ENCODE data around the gene KRT71.
A peak's percentile ranks its signal among the peaks of the same experiment; 100 is the strongest.

KRT71 gene

DNA sequence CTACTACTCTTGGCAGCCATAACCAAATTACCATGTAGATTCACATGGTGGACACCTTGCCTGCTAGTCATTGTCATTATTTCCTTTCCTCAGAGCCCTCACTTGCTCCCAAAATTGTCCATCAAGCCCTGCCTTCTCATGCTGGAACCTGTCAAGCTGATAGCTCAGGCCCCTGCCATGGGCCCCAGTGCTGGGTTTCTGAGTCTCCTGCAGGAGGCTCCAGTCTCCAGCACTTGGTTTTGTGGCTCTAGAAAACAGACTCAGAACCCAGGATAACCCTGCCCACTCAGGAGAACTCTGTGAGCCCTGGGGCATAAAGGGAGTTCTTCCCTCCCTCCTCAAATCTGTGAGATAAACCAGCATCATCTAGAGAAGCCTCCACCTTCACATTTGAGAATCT lies 10.8 kb downstream of the KRT71 start:
- no peak overlapping the region for H3K4me3 ChIP-seq (ENCODE audit: low read depth, low read length)
- DNase-seq (ENCODE audit: low read depth), result no peak

DNA sequence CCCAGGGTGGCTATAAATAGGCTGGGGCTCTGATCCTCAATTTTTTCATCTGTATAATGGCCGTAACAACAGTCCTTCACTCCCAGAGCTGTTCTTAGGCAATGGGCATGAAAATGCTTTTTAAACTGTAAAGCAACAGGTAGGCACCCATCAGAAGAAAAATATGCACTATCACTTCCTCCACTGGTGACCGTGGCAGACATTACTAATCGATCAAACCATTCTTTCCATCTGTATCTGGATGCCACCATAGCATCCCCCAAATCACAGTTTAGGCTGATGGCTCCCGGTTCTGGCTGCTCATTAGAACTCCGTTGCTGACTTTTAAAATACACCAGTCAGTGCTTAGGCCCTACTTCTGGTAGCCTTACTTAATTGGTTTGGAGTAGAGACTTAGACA lies 11.2 kb downstream of the KRT71 start:
- no peak for DNase-seq (ENCODE audit: low read depth)

DNA sequence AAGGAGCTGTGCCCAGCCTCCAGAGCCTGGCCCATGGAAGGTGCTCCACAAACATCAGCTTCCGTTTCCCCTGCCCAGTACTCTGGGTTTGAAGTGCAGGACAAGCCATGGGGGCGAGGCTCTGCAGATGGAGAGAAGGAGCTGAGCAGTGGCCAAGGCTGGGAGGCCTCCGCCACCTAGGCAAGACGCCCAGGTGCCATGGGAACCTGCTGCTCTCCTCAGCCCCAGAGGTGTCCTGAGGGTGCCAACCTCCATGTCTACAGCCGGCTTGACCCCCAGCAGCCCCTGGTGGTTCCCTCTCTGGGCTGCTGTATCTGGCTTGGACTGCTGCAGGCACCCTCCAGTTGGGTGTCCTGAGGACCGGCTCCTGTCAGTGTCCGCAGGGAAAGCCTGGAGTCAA lies 12.4 kb downstream of the KRT71 start:
- no peak for DNase-seq (ENCODE audit: low read depth)
- H3K4me3 ChIP-seq (ENCODE audit: low read depth, low read length), result no peak overlapping the region

More for the DNA sequence above, 11.2 kb downstream of the KRT71 start:
- H3K4me3 ChIP-seq (ENCODE audit: low read depth, low read length), result no peak overlapping the region

DNA sequence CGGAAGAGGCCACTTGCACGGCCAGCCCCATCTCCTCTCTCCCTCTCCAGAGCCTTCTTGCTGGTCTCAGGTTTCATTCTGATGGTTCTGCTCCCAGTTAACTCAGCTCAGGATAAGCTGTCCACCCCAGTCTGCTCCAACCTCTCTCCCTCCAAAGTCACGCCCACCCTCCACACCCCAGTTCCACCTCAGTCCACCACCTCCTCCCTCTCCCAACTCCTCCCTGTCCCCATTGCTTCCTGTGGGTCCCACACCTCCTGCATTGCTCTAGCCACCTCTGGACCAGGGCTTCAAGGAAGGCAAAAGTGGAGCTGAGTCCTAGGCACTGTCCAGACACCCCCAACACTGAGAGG lies 13.1 kb downstream of the KRT71 start:
- H3K4me3 ChIP-seq (ENCODE audit: low read depth, low read length), result no peak overlapping the region
- DNase-seq (ENCODE audit: low read depth), result no peak

DNA sequence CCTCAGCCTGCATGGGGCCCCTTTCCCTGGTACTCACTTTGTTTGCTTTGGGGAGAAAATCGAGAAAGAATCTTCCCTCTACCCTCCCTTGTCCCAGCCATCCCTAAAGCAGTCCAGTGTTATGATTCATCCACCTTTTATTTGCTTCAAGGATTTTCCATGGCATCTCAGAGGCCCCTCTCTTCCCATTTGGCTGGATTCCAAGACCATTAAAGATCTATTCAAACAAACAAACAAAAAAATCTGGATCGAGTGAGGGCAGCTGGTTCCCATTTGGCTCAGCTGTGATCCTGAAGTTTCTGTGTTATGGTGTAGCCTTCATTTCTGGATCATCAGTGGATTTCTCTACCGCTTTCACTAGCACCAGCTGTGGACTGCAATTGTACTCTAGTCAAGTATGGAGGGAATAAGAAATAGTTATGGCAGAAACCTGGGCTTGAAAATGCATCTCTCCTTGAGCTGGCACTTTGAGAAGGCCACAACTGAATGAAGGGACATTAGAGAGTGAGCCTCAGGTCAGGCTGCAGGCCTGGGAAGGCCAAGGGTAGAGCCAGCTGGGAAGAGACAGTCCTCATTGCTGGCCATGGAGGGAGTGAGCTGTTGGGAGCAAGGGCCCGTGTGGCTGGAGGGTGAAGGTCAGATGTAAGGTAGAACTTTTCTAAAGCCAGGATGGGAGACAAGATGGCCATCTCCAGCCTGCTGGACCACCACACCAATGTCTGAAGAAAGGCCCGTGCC lies 13.7 kb downstream of the KRT71 start:
- no peak overlapping the region for H3K4me3 ChIP-seq (ENCODE audit: low read depth, low read length)
- DNase-seq (ENCODE audit: low read depth), result peak; percentile 13

DNA sequence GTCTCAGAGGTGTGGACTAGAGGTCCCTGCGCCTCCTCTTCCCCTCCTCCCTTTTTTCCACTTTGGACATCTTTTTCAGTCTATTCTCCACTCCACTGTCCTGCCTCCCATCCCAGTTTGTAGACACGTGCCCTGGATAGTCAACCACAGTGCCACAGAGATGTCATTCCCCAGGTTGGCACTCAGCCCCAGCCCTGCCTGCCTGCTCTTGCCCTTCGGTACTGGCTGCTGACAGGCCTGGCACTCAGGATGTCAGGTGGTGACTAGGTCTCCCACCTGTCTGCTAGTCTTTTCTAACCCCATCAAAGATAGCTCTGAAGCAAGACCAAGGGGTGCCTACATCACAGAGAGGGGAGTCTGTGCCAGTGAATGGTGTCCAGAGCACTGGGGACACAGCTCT lies 15.8 kb downstream of the KRT71 start:
- DNase-seq (ENCODE audit: low read depth), result no peak

DNA sequence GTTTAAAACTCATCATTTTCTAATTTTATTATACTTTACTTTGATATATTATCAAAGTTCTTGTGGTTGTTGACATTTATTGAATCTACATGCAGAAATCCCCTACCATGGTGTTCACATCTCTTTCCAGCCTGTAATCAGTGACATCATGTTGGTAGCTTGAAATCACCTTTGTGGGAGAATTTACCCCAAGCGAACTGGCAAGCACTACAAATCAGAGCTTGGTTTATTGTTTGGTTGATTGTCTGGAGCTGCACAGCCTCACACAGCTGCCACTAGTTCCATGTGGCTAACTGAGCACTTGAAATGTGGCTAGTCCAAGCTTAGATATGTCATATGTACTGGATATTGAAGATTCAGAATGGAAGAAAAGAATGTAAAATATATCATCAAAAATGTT lies 17.4 kb downstream of the KRT71 start:
- H3K4me3 ChIP-seq (ENCODE audit: low read depth, low read length), result no peak overlapping the region
- DNase-seq (ENCODE audit: low read depth), result no peak

More for the DNA sequence above, 15.8 kb downstream of the KRT71 start:
- H3K4me3 ChIP-seq (ENCODE audit: low read depth, low read length), result no peak overlapping the region

DNA sequence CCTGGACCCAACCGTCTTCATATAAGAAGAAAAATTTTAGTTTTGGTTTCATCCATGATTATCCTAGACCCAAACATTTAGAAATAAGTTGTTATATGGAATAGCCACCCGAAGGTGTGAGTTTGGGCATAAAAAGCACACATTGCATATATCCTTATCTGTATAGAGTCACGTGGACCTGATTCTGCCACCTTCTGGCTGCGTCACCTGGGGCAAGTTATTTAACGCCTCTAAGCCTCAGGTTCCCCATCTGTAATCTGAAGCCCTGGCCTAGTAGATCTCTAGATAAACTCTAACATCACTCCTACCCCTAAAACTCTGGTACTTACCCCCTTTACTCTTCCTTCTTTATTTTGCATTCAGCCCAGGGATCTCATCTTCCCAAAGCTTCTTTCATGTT lies 18.5 kb downstream of the KRT71 start:
- no peak for DNase-seq (ENCODE audit: low read depth)
- H3K4me3 ChIP-seq (ENCODE audit: low read depth, low read length), result no peak overlapping the region

DNA sequence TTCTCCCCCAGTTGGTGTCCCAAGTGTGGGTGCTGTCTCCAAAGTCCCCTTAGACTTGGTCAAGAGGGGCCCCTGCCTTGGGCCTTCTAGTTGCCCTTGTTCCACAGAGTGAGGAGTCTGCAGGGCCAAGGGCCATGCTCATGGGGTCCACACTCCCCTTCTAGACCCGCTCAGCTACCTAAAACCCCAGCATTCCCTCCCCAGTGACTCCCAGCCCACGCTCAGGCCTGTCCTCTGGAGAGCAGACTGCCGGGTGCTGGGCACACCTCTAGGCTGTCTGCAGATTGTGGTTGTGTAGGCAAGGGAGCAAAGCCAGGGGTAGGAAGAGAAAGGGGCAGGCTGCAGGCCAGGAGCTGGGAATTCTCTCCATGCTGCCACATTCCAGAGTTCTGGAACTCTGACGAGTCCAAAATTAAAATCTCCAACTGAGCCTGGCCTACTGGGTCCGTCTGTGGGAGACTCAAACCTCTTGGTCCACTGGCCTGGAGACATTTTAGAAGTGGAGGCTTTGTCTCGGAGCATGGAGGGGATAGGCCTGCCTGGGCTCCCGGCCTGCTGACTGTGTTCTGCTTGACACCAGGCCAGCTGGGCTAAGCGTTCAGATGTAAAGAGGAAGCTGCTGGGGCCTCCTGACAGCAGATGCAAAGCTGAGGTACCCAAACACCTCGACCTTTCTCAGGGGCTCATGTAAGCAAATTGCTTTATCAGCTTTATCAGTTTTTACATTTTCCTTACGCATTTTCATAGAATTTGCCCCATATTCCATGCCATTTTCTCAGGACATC lies 19.1 kb downstream of the KRT71 start:
- H3K4me3 ChIP-seq (ENCODE audit: low read depth, low read length), result no peak overlapping the region
- no peak for DNase-seq (ENCODE audit: low read depth)

DNA sequence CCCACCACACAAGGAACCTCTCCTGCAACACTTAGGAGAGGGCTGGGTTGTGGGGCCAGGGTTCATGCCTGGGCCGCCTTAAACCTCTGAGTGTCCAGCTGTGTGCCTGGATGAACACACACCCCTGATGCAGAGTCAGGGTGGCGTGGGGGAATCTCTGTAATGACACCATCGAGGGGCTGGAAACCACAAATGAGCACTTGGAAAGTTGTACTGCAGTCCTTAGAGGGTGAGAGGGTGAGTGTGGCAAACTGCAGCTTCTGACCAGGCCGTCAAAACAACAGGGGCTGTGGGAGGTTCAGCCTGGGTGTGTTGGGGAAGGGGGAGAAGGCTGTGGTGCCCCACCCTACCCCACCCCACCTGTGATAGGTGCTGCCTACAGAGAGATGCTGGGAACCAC lies 20.3 kb downstream of the KRT71 start:
- DNase-seq (ENCODE audit: low read depth), result no peak
- no peak overlapping the region for H3K4me3 ChIP-seq (ENCODE audit: low read depth, low read length)

DNA sequence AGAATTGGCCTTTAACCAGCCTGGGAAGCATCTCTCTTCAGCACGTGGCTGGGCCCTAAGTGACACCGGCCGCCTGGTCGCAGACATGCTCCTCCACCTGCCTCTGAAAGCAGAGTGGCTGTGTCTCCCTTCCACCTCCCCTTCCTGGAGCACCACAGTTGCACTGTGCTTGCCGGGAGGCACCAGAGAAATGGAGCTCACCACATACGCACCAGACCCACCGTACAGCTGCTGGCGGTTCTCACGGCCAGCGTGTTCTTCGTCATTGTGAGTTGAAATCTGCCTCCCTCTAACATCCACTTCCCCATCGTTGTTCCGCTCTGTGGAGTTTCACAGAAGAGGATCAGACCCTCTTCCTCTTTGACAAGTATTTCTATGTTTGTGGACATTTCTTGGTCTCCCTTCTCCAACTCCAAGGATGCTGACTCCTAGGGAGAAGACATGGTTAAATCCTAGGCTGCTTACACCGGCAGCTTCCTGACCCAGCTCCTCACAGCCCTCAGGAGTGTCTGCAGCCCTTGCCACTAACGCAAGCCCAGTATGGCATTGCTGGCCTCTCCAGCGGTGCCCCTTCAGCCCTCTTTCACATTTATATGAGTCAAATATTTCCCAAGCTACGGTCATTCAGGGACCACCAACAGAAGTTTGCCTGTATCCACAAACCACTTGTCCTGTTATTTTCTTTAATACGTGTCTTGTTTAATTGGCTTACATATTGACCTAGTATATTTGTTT lies 21.2 kb downstream of the KRT71 start:
- no peak overlapping the region for H3K4me3 ChIP-seq (ENCODE audit: low read depth, low read length)
- no peak for DNase-seq (ENCODE audit: low read depth)

DNA sequence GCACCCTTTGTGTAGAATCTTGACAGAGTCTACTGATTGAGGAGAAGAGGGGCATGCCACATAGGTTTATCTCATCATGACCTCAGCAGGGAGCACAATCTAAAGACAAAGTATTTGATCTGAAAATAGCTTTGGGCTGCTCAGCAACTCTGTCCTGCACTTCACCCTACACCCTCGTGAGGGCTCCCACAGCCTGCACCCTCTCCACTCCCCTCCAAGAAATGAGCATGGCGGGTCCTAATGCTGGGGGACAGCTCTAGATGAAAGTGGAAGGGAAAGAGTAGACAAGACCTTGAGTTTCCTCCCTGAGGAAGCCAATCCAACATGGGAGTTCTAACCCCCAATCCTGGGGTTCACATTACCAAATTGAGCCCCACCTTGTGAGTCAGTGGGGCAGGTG lies 22.0 kb downstream of the KRT71 start:
- H3K4me3 ChIP-seq (ENCODE audit: low read depth, low read length), result no peak overlapping the region
- no peak for DNase-seq (ENCODE audit: low read depth)

DNA sequence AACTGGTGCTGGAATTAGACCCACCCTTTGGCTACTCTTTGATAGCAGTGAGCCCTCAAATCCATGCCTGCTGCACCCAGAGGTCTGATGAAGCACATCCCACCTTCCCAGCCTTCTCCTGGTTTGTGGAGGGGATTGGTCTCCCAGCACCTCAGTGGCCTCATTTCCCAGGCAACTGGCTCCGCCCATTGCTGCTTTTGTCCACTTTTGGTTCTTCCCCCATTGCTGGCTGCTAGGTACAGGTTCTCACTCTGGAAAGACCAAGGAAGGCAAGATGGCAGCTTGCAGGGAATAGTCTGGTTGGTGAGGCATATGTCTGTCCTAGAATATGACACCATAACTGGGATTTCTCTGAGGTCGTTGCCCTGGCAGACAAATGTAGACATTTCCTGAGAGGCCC lies 22.6 kb downstream of the KRT71 start:
- no peak overlapping the region for H3K4me3 ChIP-seq (ENCODE audit: low read depth, low read length)
- no peak for DNase-seq (ENCODE audit: low read depth)

DNA sequence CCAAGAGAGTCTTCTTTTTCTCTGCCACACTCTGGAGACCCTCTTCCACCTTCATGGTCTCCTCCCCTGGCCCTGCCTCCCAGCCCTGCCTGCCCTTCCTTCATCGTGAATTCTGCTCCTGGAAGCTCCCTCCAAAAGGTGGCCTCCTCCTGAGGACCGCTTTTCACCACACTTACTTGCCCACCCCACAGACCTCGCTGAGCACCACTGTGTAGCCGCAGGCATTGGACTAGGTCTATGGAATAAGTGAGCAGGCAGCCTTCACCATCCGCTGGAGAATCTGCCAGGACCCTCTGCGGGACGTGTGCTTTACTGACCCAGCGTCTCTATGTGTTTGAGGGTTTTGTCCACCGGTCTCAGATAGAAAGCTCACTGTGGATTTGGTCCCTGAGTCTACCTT lies 23.1 kb downstream of the KRT71 start:
- no peak overlapping the region for H3K4me3 ChIP-seq (ENCODE audit: low read depth, low read length)
- no peak for DNase-seq (ENCODE audit: low read depth)

DNA sequence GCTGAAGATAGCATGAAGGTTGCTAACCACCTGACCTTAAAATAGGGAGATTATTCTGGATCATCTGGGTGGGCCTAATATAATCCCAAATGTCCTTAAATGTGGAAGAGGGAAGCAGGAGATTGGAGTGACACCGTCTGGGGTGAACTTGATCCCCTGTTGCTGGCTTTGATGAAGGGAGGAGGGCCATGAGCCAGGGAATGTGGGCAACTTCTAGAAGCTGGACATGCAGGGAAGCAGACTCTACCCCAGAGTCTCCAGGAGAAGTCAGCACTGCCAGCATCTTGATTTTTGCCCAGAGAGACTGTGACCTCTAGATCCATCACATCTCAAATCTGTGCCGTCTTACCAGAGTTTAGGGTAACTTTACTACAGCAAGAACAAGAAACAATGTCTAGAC lies 23.5 kb downstream of the KRT71 start:
- DNase-seq (ENCODE audit: low read depth), result no peak
- H3K4me3 ChIP-seq (ENCODE audit: low read depth, low read length), result no peak overlapping the region

DNA sequence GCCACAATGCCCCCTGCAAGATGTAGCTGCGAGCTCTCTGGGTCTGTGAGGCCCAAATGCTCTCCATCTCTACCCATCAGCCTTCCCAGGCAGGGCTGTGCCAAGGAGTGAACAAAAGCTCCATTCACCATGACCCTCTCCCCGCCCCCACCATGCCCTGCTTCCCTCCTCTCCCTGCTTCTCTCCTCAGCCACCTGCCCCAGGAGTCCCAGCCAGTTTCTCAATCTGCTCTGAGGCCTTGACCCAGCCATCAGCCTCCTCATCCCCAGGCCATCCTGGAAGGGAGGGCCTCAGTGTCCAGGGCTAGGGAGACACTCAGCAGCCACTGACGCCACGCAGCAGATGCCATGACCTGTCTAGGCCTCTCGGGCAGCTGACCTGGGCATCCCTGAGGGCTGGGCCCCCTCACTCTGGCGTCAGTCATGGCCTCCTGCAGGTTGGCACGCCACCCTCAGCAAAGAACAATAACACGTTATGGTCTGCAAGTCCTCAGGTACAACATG lies 24.3 kb downstream of the KRT71 start:
- DNase-seq (ENCODE audit: low read depth), result no peak
- no peak overlapping the region for H3K4me3 ChIP-seq (ENCODE audit: low read depth, low read length)

DNA sequence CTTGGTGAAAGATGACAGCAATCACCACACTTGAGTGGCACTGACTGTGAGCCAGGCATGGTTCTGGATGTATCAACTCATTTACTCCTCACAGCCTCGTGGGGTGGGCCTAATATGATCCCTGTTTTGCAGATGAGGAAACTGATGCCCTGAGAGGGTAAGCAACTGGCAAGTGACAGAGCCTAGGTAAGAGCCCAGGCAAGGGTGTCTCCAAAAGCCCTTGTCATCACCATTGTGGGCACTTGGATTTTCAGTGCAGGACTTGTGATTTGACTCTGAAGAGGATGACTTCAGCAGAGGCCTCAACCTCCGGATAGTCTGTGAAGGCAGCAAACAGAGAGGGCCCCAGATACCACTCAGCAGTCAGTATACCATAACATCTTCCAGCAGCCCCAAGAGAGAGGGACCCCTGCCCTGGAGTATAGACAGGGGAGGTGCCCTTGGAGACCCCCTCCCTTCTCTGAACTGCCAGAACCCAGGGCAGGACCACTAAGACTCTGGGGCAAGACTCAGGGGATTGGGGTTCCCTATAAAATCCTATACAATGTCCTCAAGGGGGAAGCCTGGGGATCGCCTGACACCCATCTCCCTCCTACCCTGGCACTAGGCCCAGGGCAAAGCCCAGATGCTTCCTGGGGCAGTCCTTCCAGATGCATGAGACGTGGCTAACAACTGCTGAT lies 25.7 kb downstream of the KRT71 start:
- no peak for DNase-seq (ENCODE audit: low read depth)

DNA sequence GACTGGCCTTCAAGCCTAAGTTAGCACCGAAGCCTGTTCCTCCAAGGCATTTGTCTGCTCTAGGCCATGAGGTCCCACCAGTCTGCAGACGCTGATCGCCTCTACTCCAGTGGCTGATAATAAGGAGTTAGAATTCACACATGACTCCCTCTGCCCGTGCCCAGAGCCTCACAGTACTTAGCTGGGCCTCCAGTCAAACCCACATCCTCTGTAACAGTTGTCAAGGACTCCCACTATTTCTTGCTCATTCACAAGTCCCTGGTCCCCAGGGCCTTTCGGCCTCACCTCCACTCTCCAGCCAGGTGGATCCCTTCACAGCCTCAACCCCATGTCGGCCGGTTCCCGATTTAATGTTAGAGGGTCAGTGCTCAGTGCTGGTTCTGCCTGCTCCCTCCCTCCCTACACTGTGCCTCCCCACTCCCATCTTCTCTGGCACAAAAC lies 26.4 kb downstream of the KRT71 start:
- no peak for DNase-seq (ENCODE audit: low read depth)

More for the DNA sequence above, 25.7 kb downstream of the KRT71 start:
- no peak overlapping the region for H3K4me3 ChIP-seq (ENCODE audit: low read depth, low read length)

DNA sequence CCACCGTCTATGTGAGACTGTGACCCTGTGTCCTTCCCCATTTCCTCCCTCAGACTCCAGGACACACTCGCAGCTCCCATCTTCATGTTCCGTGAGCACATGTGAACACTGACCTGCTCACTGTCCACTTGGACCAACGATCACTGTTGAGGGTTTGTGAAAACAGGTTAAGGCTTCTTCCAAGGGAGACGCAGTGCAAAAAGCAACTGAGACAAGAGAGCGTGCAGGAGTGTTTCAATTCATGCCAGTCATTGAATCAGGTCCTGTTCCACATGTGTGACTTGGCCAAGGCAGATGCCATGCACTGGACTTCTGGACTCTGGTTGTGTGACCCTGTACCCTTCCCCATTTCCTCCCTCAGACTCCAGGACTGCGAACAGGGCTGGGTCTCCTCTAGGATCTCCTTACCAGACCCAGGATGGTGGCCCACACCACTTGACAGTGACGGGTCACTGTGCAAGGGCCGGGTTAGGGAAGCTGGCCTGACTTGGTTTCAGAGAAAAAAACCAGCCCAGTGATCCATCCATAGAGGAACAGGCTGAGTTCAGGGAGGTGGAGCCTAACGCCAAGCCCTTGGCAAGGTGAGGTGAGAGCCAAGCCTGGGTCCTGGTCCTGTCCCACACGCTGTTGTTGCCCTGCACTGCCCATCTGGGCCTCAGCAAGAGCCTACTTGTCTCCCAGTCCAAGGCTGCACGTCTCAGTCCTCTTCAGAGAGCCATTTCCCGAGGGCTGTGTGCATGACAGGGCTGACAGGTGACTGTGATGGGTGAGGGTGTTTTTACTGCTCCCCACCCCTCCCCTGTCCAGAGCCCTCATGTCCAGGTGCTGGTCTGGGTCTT lies 27.1 kb downstream of the KRT71 start:
- H3K4me3 ChIP-seq (ENCODE audit: low read depth, low read length), result no peak overlapping the region
- DNase-seq (ENCODE audit: low read depth), result no peak

More for the DNA sequence above, 26.4 kb downstream of the KRT71 start:
- H3K4me3 ChIP-seq (ENCODE audit: low read depth, low read length), result no peak overlapping the region

Data from skeletal muscle cell (primary cell).